ENCODE results near the gene F13B. TPM values are rescaled to one million over a fixed set of nuclear protein-coding genes. Genes with fewer than 3 reads are reported as not detected.
A peak's percentile ranks its signal among the peaks of the same experiment; 100 is the strongest.
"Not testable (repeated sequence)": the region's sequence is repeated elsewhere in the genome, so short reads cannot be mapped to it uniquely, and the experiment has no call there.

Gene F13B
- total RNA-seq, 2 donors from 2014 or later = not detected

GRCh38 chr1:197062692-197063091 lies 4.4 kb downstream of the F13B start:
- no peak for DNase-seq
- ATAC-seq = no peak
- intact Hi-C loops (cut with DNase I) = no loop called here

- DNase-seq = no peak
- no peak for ATAC-seq
- intact Hi-C loops (cut with DNase I) = no loop called here
Observed at GRCh38 chr1:197049100-197049499, 18.0 kb downstream of the F13B start.

- ATAC-seq (no peak), DNase-seq (no peak)
- intact Hi-C loops (cut with DNase I) = no loop called here
Observed at GRCh38 chr1:197042676-197043341, 24.3 kb downstream of the F13B start.

GRCh38 chr1:197041486-197042353 lies 25.3 kb downstream of the F13B start:
- DNase-seq (no peak), ATAC-seq (no peak)
- intact Hi-C loops (cut with DNase I) = no loop called here

GRCh38 chr1:197036861-197037260 lies 30.2 kb downstream of the F13B start:
- DNase-seq (no peak), ATAC-seq (no peak)
- intact Hi-C loops (cut with DNase I) = no loop called here

- DNase-seq; ATAC-seq; intact Hi-C loops (cut with DNase I): not testable (repeated sequence)
Observed at GRCh38 chr1:197034631-197035339, 32.3 kb downstream of the F13B start.

GRCh38 chr1:197029749-197030148 lies 37.3 kb downstream of the F13B start:
- intact Hi-C loops (cut with DNase I) = no loop called here
- ATAC-seq (no peak), DNase-seq (no peak)

- no peak for ATAC-seq
- no peak for DNase-seq
- intact Hi-C loops (cut with DNase I) = no loop called here
Observed at GRCh38 chr1:197027359-197027758, 39.7 kb downstream of the F13B start.

GRCh38 chr1:197024460-197024859 lies 42.6 kb downstream of the F13B start:
- intact Hi-C loops (cut with DNase I) = no loop called here
- DNase-seq (no peak), ATAC-seq (no peak)

GRCh38 chr1:197021716-197022115 lies 45.3 kb downstream of the F13B start:
- no peak for DNase-seq

GRCh38 chr1:197017558-197018146 lies 49.4 kb downstream of the F13B start:
- ATAC-seq (no peak), DNase-seq (no peak)
- intact Hi-C loops (cut with DNase I) = no loop called here

More at GRCh38 chr1:197021716-197022115, 45.3 kb downstream of the F13B start:
- ATAC-seq = no peak
- intact Hi-C loops (cut with DNase I) = no loop called here

- intact Hi-C loops (cut with DNase I) = no loop called here
- DNase-seq = no peak
- ATAC-seq = no peak
Observed at GRCh38 chr1:197016751-197017150, 50.3 kb downstream of the F13B start.

GRCh38 chr1:197013234-197013633 lies 53.8 kb downstream of the F13B start:
- intact Hi-C loops (cut with DNase I) = no loop called here
- no peak for DNase-seq
- ATAC-seq = no peak

- intact Hi-C loops (cut with DNase I) = no loop called here
- DNase-seq (no peak), ATAC-seq (no peak)
Observed at GRCh38 chr1:197011614-197012013, 55.4 kb downstream of the F13B start.

GRCh38 chr1:197008861-197009260 lies 58.2 kb downstream of the F13B start:
- ATAC-seq (no peak), DNase-seq (no peak)
- intact Hi-C loops (cut with DNase I) = no loop called here

GRCh38 chr1:197003132-197003531 lies 63.9 kb downstream of the F13B start:
- DNase-seq (no peak), ATAC-seq (no peak)
- intact Hi-C loops (cut with DNase I) = no loop called here

- no peak for DNase-seq
- no peak for ATAC-seq
- intact Hi-C loops (cut with DNase I) = no loop called here
Observed at GRCh38 chr1:197001828-197002227, 65.2 kb downstream of the F13B start.

- intact Hi-C loops (cut with DNase I) = no loop called here
- no peak for DNase-seq
- ATAC-seq = peak in 1 of 2 donors; percentile 79
Observed at GRCh38 chr1:196997423-196997822, 69.6 kb downstream of the F13B start.

GRCh38 chr1:196993916-196994315 lies 73.1 kb downstream of the F13B start:
- intact Hi-C loops (cut with DNase I) = no loop called here
- no peak for ATAC-seq
- DNase-seq = no peak

Data from left cardiac atrium (tissue), 4 donors.